Thymus (tissue), 11 donors: ENCODE data around the gene CDH12. TPM values are rescaled to one million over a fixed set of nuclear protein-coding genes. Genes with fewer than 3 reads are reported as not detected.

Source experiments
- DNase-seq, 9 donors: peaks; one replicate each; pipeline ENCODE4 v3.0.0-alpha.2; 2013; ENCODE audit warnings: low spot score in 9 of 9, low read depth in 6 of 9, missing footprints in 1 of 9
- H3K27ac ChIP-seq, 2 donors: one replicate each; pipeline ENCODE4 v1.5.1; 2013; ENCODE audit warnings: control low read depth in 1 of 2, low read depth in 1 of 2, low read length in 1 of 2, mild to moderate bottlenecking in 1 of 2, moderate library complexity in 1 of 2
- H3K27me3 ChIP-seq, 2 donors: one replicate each; pipeline ENCODE4 v1.5.1; 2013; ENCODE audit warnings: low read length in 1 of 2; ENCODE audit not compliant: control insufficient read depth in 2 of 2, insufficient read depth in 1 of 2
- H3K36me3 ChIP-seq, 2 donors: one replicate each; pipeline ENCODE4 v1.5.1; 2013; ENCODE audit warnings: low read length in 1 of 2, mild to moderate bottlenecking in 1 of 2, moderate library complexity in 1 of 2; ENCODE audit not compliant: control insufficient read depth in 2 of 2, insufficient read depth in 2 of 2
- H3K4me1 ChIP-seq, 2 donors: one replicate each; pipeline ENCODE4 v1.5.1; 2013; ENCODE audit warnings: low read length in 2 of 2; ENCODE audit not compliant: control insufficient read depth in 2 of 2, insufficient read depth in 2 of 2
- H3K4me3 ChIP-seq, 2 donors: one replicate each; pipeline ENCODE4 v1.5.1; 2013; ENCODE audit warnings: low read length in 2 of 2, control low read depth in 1 of 2, mild to moderate bottlenecking in 1 of 2
- H3K9me3 ChIP-seq, 2 donors: one replicate each; pipeline ENCODE4 v1.5.1; 2013; ENCODE audit warnings: low read length in 1 of 2, mild to moderate bottlenecking in 1 of 2; ENCODE audit not compliant: control insufficient read depth in 2 of 2, insufficient read depth in 1 of 2
- WGBS: extraction: QIAGEN DNeasy Blood & Tissue Kit; methylation state at CpG from one replicate; pipeline ENCODE4 v1.1.7; 2013; 5-methylcytosine and 5-hydroxymethylcytosine counted together
- polyA plus RNA-seq: library from polyadenylated mRNA; stranded (reverse); fragments of 200-250 nt; gene quantifications from one replicate; pipeline ENCODE4 v1.2.3, GENCODE V29; 2013
- total RNA-seq: library from RNA; stranded (reverse); fragments of 120-200 nt; gene quantifications from one replicate; pipeline ENCODE4 v1.2.4, GENCODE V29; 2013
- donor health status: healthy.

CDH12 gene
- total and polyA plus RNA-seq, 2 donors, result 0.05 to 0.09 TPM

GRCh38 chr5:22590677-22591268, 262.4 kb downstream of the CDH12 start:
- Histone ChIP-seq H3K27ac (no peak overlapping the region), H3K36me3 (no peaks in the 10 kb centered on the region), H3K9me3 (peaks cover 0 to 4% of the 10 kb centered on the region in 2 donors), H3K27me3 (no peaks in the 10 kb centered on the region), H3K4me3 (no peak overlapping the region), H3K4me1 (no peaks in the 10 kb centered on the region)
- no peak for DNase-seq
- 89% methylated on average over 4 of the region's 4 CpGs for WGBS

- no peaks in the 10 kb centered on the region for H3K27me3 ChIP-seq
- H3K36me3 ChIP-seq, result no peaks in the 10 kb centered on the region
- H3K4me3 ChIP-seq, result no peak overlapping the region
- 86% methylated on average over 1 of the region's 1 CpG for WGBS
- no peaks in the 10 kb centered on the region for H3K9me3 ChIP-seq
- no peak for DNase-seq
- H3K4me1 ChIP-seq, result no peaks in the 10 kb centered on the region
- no peak overlapping the region for H3K27ac ChIP-seq
Measured at GRCh38 chr5:22577711-22578110, 275.4 kb downstream of the CDH12 start.

- 88% methylated on average over 5 of the region's 5 CpGs for WGBS
- no peak for DNase-seq
Measured at GRCh38 chr5:22577006-22577405, 276.1 kb downstream of the CDH12 start.

GRCh38 chr5:22572941-22573340, 280.2 kb downstream of the CDH12 start:
- no peaks in the 10 kb centered on the region for H3K27me3 ChIP-seq
- no peak overlapping the region for H3K4me3 ChIP-seq
- H3K27ac ChIP-seq, result no peak overlapping the region
- H3K9me3 ChIP-seq, result no peaks in the 10 kb centered on the region
- no peak for DNase-seq
- H3K4me1 ChIP-seq, result no peaks in the 10 kb centered on the region
- H3K36me3 ChIP-seq, result no peaks in the 10 kb centered on the region

More at GRCh38 chr5:22577006-22577405, 276.1 kb downstream of the CDH12 start:
- H3K27me3 ChIP-seq, result no peaks in the 10 kb centered on the region
- H3K9me3 ChIP-seq, result no peaks in the 10 kb centered on the region
- no peak overlapping the region for H3K27ac ChIP-seq
- no peak overlapping the region for H3K4me3 ChIP-seq
- H3K4me1 ChIP-seq, result no peaks in the 10 kb centered on the region
- H3K36me3 ChIP-seq, result no peaks in the 10 kb centered on the region

GRCh38 chr5:22567983-22568382, 285.2 kb downstream of the CDH12 start:
- no peak overlapping the region for H3K4me3 ChIP-seq
- no peak for DNase-seq

GRCh38 chr5:22560147-22560546, 293.0 kb downstream of the CDH12 start:
- no peak overlapping the region for H3K27ac ChIP-seq
- 91% methylated on average over 3 of the region's 3 CpGs for WGBS

More at GRCh38 chr5:22567983-22568382, 285.2 kb downstream of the CDH12 start:
- Histone ChIP-seq H3K4me1 (no peaks in the 10 kb centered on the region), H3K27ac (no peak overlapping the region), H3K9me3 (no peaks in the 10 kb centered on the region), H3K27me3 (no peaks in the 10 kb centered on the region), H3K36me3 (no peaks in the 10 kb centered on the region)

GRCh38 chr5:22557251-22557650, 295.9 kb downstream of the CDH12 start:
- Histone ChIP-seq H3K9me3 (no peaks in the 10 kb centered on the region), H3K4me1 (no peaks in the 10 kb centered on the region), H3K4me3 (no peak overlapping the region), H3K27me3 (no peaks in the 10 kb centered on the region), H3K36me3 (no peaks in the 10 kb centered on the region), H3K27ac (no peak overlapping the region)
- WGBS, result 93% methylated on average over 6 of the region's 6 CpGs
- DNase-seq, result no peak

More at GRCh38 chr5:22560147-22560546, 293.0 kb downstream of the CDH12 start:
- no peaks in the 10 kb centered on the region for H3K4me1 ChIP-seq
- no peak overlapping the region for H3K4me3 ChIP-seq
- H3K9me3 ChIP-seq, result no peaks in the 10 kb centered on the region
- no peaks in the 10 kb centered on the region for H3K36me3 ChIP-seq
- no peak for DNase-seq
- no peaks in the 10 kb centered on the region for H3K27me3 ChIP-seq

GRCh38 chr5:22554475-22554874, 298.7 kb downstream of the CDH12 start:
- H3K27ac ChIP-seq, result no peak overlapping the region
- H3K36me3 ChIP-seq, result no peaks in the 10 kb centered on the region
- H3K4me3 ChIP-seq, result no peak overlapping the region
- no peaks in the 10 kb centered on the region for H3K9me3 ChIP-seq
- no peak for DNase-seq
- no peaks in the 10 kb centered on the region for H3K4me1 ChIP-seq
- no peaks in the 10 kb centered on the region for H3K27me3 ChIP-seq

- no peak for DNase-seq
- Histone ChIP-seq H3K4me3 (no peak overlapping the region), H3K36me3 (no peaks in the 10 kb centered on the region), H3K27me3 (no peaks in the 10 kb centered on the region), H3K9me3 (no peaks in the 10 kb centered on the region), H3K27ac (no peak overlapping the region), H3K4me1 (no peaks in the 10 kb centered on the region)
- WGBS, result 82% methylated on average over 4 of the region's 4 CpGs
Measured at GRCh38 chr5:22549876-22550671, 303.1 kb downstream of the CDH12 start.
